ENCODE data around the gene PRPF40A.

PRPF40A gene

GRCh38 chr2:152762202-152762601 is 44.9 kb upstream of the PRPF40A start:
- no peak for DNase-seq

GRCh38 chr2:152761214-152761613 is 44.0 kb upstream of the PRPF40A start:
- TF ChIP-seq CTCF (IDR thresholded peaks at IDR 0.05; ENCODE audit: low read length): no peak
- Histone ChIP-seq H3K9me3 (replicated peaks; ENCODE audit: insufficient read depth, low read length) (no peaks in the 10 kb centered on the region), H3F3A (ENCODE audit: insufficient read depth, low read length) (no peaks in the 10 kb centered on the region), H2AFZ (ENCODE audit: low read length) (no peak overlapping the region), H3K4me3 (ENCODE audit: low read length) (no peak overlapping the region), H3K36me3 (replicated peaks; ENCODE audit: insufficient read depth, low read length) (no peaks in the 10 kb centered on the region), H3K27me3 (replicated peaks; ENCODE audit: insufficient read depth, low read length) (no peaks in the 10 kb centered on the region), H3K27ac (ENCODE audit: low read length) (no peak overlapping the region), H3K79me2 (ENCODE audit: low read length) (no peaks in the 10 kb centered on the region), H3K4me2 (ENCODE audit: low read depth, low read length) (no peak overlapping the region), H4K20me1 (ENCODE audit: insufficient read depth, low read length) (no peaks in the 10 kb centered on the region), H3K4me1 (ENCODE audit: low read length) (no peaks in the 10 kb centered on the region), H3K9ac (ENCODE audit: low read length) (no peak overlapping the region), H3K9me2 (replicated peaks; ENCODE audit: insufficient read depth, low read length) (no peaks in the 10 kb centered on the region)
- no peak for DNase-seq

More at GRCh38 chr2:152762202-152762601, 44.9 kb upstream of the PRPF40A start:
- Histone ChIP-seq H3K27me3 (replicated peaks; ENCODE audit: insufficient read depth, low read length) (no peaks in the 10 kb centered on the region), H3K9me2 (replicated peaks; ENCODE audit: insufficient read depth, low read length) (no peaks in the 10 kb centered on the region), H3K4me1 (ENCODE audit: low read length) (no peaks in the 10 kb centered on the region), H3K79me2 (ENCODE audit: low read length) (no peaks in the 10 kb centered on the region), H3K9ac (ENCODE audit: low read length) (no peak overlapping the region), H4K20me1 (ENCODE audit: insufficient read depth, low read length) (no peaks in the 10 kb centered on the region), H3F3A (ENCODE audit: insufficient read depth, low read length) (no peaks in the 10 kb centered on the region), H3K4me3 (ENCODE audit: low read length) (no peak overlapping the region), H3K4me2 (ENCODE audit: low read depth, low read length) (no peak overlapping the region), H3K36me3 (replicated peaks; ENCODE audit: insufficient read depth, low read length) (no peaks in the 10 kb centered on the region), H3K27ac (ENCODE audit: low read length) (no peak overlapping the region), H2AFZ (ENCODE audit: low read length) (no peak overlapping the region), H3K9me3 (replicated peaks; ENCODE audit: insufficient read depth, low read length) (no peaks in the 10 kb centered on the region)
- no peak for TF ChIP-seq EZH2phosphoT487 (IDR thresholded peaks at IDR 0.05; ENCODE audit: low read length)
- no peak for TF ChIP-seq EZH2 (optimal IDR thresholded peaks at IDR 0.05; ENCODE audit: low read depth, low read length)
- no peak for TF ChIP-seq CTCF (IDR thresholded peaks at IDR 0.05; ENCODE audit: low read length)

GRCh38 chr2:152759290-152760072 is 42.2 kb upstream of the PRPF40A start:
- Histone ChIP-seq H2AFZ (ENCODE audit: low read length) (no peak overlapping the region), H4K20me1 (ENCODE audit: insufficient read depth, low read length) (no peaks in the 10 kb centered on the region), H3K4me1 (ENCODE audit: low read length) (no peaks in the 10 kb centered on the region), H3K4me3 (ENCODE audit: low read length) (no peak overlapping the region), H3K9ac (ENCODE audit: low read length) (no peak overlapping the region), H3K9me3 (replicated peaks; ENCODE audit: insufficient read depth, low read length) (no peaks in the 10 kb centered on the region), H3K27me3 (replicated peaks; ENCODE audit: insufficient read depth, low read length) (no peaks in the 10 kb centered on the region), H3K4me2 (ENCODE audit: low read depth, low read length) (no peak overlapping the region), H3F3A (ENCODE audit: insufficient read depth, low read length) (no peaks in the 10 kb centered on the region), H3K9me2 (replicated peaks; ENCODE audit: insufficient read depth, low read length) (no peaks in the 10 kb centered on the region), H3K79me2 (ENCODE audit: low read length) (no peaks in the 10 kb centered on the region), H3K36me3 (replicated peaks; ENCODE audit: insufficient read depth, low read length) (no peaks in the 10 kb centered on the region), H3K27ac (ENCODE audit: low read length) (no peak overlapping the region)
- DNase-seq: no peak
- TF ChIP-seq EZH2 (optimal IDR thresholded peaks at IDR 0.05; ENCODE audit: low read depth, low read length): no peak
- no peak for TF ChIP-seq EZH2phosphoT487 (IDR thresholded peaks at IDR 0.05; ENCODE audit: low read length)
- TF ChIP-seq CTCF (IDR thresholded peaks at IDR 0.05; ENCODE audit: low read length): no peak

Data from MM.1S (cell line).